ENCODE data around the gene PRKD2. TPM values are rescaled to one million over a fixed set of nuclear protein-coding genes. Genes with fewer than 3 reads are reported as not detected.

Gene PRKD2
- total and polyA plus RNA-seq, 4 donors: 7.3 to 14.4 (median 9.3) TPM

DNA sequence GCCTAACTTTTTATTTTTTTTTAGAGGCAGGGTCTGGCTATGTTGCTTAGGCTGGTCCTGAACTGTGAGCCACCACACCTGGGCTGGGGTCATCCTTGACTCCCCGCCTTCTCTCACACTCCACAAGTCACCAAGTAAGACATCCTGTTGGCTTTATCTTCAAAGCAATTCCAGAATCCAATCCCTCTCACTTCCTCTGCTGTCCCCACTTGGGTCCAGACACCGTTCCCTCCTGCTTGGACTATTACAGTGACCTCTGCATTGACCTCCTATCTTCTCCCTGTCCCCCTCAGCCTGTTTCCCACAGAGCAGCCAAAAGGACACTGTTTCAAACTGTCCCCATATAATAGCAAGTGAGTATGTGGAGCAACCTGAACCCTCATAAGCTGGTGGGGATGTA is 76.3 kb downstream of the PRKD2 start:
- H3K9ac ChIP-seq (ENCODE audit: low read depth in 1 of 2, low read length in 2 of 2): no peak overlapping the region
- H3K9me3 ChIP-seq (ENCODE audit: control insufficient read depth in 4 of 4, low read length in 3 of 4): no peaks in the 10 kb centered on the region
- WGBS: 86% methylated on average over 2 of the region's 2 CpGs
- no peak for TF ChIP-seq RAD21 (IDR thresholded peaks at IDR 0.05)
- no peak for TF ChIP-seq FOXA2 (IDR thresholded peaks at IDR 0.05)
- no peak for TF ChIP-seq RXRA (IDR thresholded peaks at IDR 0.05)
- TF ChIP-seq NR2F2 (IDR thresholded peaks at IDR 0.05): no peak
- peaks cover 0 to 9% (median 3%) of the 10 kb centered on the region in 4 donors for H3K27me3 ChIP-seq (ENCODE audit: control insufficient read depth in 4 of 4, insufficient read depth in 4 of 4, low read length in 3 of 4)
- H3K4me3 ChIP-seq (ENCODE audit: low read depth in 1 of 3, low read length in 3 of 3): no peak overlapping the region
- no peak overlapping the region for H3K27ac ChIP-seq (ENCODE audit: low read depth in 1 of 2, low read length in 2 of 2)
- H3K4me1 ChIP-seq (ENCODE audit: control insufficient read depth in 4 of 4, insufficient read depth in 4 of 4, low read length in 3 of 4): peaks cover 0 to 17% (median 14%) of the 10 kb centered on the region in 4 donors
- DNase-seq (ENCODE audit: low spot score): no peak
- H3K36me3 ChIP-seq (ENCODE audit: control insufficient read depth in 4 of 4, insufficient read depth in 3 of 4, low read depth in 1 of 4, low read length in 3 of 4): no peaks in the 10 kb centered on the region

- H3K4me1 ChIP-seq (ENCODE audit: control insufficient read depth in 4 of 4, insufficient read depth in 4 of 4, low read length in 3 of 4): peaks cover 0 to 17% (median 14%) of the 10 kb centered on the region in 4 donors
- WGBS: 7% methylated on average over 49 of the region's 49 CpGs
- no peak for TF ChIP-seq MAX (IDR thresholded peaks at IDR 0.05)
- TF ChIP-seq YY1 (IDR thresholded peaks at IDR 0.05): no peak
- no peak for TF ChIP-seq HNF4A (conservative IDR thresholded peaks at IDR 0.05)
- no peak for TF ChIP-seq NR2F2 (IDR thresholded peaks at IDR 0.05)
- no peak for TF ChIP-seq GABPA (IDR thresholded peaks at IDR 0.05 in 1 of 2, conservative IDR thresholded peaks at IDR 0.05 in 1 of 2)
- no peak for TF ChIP-seq REST (IDR thresholded peaks at IDR 0.05)
- TF ChIP-seq, protein P1, sequence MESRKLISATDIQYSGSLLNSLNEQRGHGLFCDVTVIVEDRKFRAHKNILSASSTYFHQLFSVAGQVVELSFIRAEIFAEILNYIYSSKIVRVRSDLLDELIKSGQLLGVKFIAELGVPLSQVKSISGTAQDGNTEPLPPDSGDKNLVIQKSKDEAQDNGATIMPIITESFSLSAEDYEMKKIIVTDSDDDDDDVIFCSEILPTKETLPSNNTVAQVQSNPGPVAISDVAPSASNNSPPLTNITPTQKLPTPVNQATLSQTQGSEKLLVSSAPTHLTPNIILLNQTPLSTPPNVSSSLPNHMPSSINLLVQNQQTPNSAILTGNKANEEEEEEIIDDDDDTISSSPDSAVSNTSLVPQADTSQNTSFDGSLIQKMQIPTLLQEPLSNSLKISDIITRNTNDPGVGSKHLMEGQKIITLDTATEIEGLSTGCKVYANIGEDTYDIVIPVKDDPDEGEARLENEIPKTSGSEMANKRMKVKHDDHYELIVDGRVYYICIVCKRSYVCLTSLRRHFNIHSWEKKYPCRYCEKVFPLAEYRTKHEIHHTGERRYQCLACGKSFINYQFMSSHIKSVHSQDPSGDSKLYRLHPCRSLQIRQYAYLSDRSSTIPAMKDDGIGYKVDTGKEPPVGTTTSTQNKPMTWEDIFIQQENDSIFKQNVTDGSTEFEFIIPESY (IDR thresholded peaks at IDR 0.05): no peak
- no peak overlapping the region for H3K9ac ChIP-seq (ENCODE audit: low read depth in 1 of 2, low read length in 2 of 2)
- peaks cover 0 to 9% (median 3%) of the 10 kb centered on the region in 4 donors for H3K27me3 ChIP-seq (ENCODE audit: control insufficient read depth in 4 of 4, insufficient read depth in 4 of 4, low read length in 3 of 4)
- no peak for DNase-seq (ENCODE audit: low spot score)
- peak overlapping the region; percentile 33 to 64 for H3K27ac ChIP-seq (ENCODE audit: low read depth in 1 of 2, low read length in 2 of 2)
- no peaks in the 10 kb centered on the region for H3K36me3 ChIP-seq (ENCODE audit: control insufficient read depth in 4 of 4, insufficient read depth in 3 of 4, low read depth in 1 of 4, low read length in 3 of 4)
- no peaks in the 10 kb centered on the region for H3K9me3 ChIP-seq (ENCODE audit: control insufficient read depth in 4 of 4, low read length in 3 of 4)
- H3K4me3 ChIP-seq (ENCODE audit: low read depth in 1 of 3, low read length in 3 of 3): peak overlapping the region in 1 of 3 donors; percentile 4
These were observed 77.3 kb downstream of the PRKD2 start for GRCh38 chr19:46639358-46640182.

DNA sequence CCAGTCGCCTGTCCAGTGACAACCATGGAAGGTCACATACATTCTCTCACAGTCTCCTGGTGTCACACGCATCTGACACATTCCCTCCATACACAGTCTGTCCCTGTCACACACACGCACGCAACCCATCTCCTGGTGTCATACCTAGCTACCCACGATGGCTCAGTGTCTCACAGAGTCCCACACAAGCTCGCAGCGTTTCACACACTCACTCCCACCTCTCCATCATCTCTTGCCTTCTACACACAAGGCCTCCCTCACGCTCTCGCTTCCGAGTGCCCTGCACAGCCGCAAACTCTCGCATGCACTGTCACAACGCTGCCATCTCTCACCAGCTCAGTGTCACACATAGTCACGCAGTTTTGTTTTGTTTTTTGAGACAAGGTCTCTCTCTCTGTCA is 79.7 kb downstream of the PRKD2 start:
- no peak overlapping the region for H3K27ac ChIP-seq (ENCODE audit: low read depth in 1 of 2, low read length in 2 of 2)
- H3K4me1 ChIP-seq (ENCODE audit: control insufficient read depth in 4 of 4, insufficient read depth in 4 of 4, low read length in 3 of 4): peaks cover 4 to 22% (median 18%) of the 10 kb centered on the region in 4 donors
- H3K4me3 ChIP-seq (ENCODE audit: low read depth in 1 of 3, low read length in 3 of 3): no peak overlapping the region
- peaks cover 0 to 19% (median 3%) of the 10 kb centered on the region in 4 donors for H3K27me3 ChIP-seq (ENCODE audit: control insufficient read depth in 4 of 4, insufficient read depth in 4 of 4, low read length in 3 of 4)
- WGBS: 73% methylated on average over 14 of the region's 14 CpGs
- H3K9me3 ChIP-seq (ENCODE audit: control insufficient read depth in 4 of 4, low read length in 3 of 4): no peaks in the 10 kb centered on the region
- no peak for DNase-seq (ENCODE audit: low spot score)
- no peaks in the 10 kb centered on the region for H3K36me3 ChIP-seq (ENCODE audit: control insufficient read depth in 4 of 4, insufficient read depth in 3 of 4, low read depth in 1 of 4, low read length in 3 of 4)
- H3K9ac ChIP-seq (ENCODE audit: low read depth in 1 of 2, low read length in 2 of 2): no peak overlapping the region
- no peak for TF ChIP-seq HNF4A (conservative IDR thresholded peaks at IDR 0.05)
- TF ChIP-seq, protein P1 (IDR thresholded peaks at IDR 0.05): no peak
- no peak for TF ChIP-seq FOXA1 (IDR thresholded peaks at IDR 0.05)
- TF ChIP-seq NR2F2 (IDR thresholded peaks at IDR 0.05): no peak
- no peak for TF ChIP-seq RXRA (IDR thresholded peaks at IDR 0.05)
- TF ChIP-seq, protein P2, sequence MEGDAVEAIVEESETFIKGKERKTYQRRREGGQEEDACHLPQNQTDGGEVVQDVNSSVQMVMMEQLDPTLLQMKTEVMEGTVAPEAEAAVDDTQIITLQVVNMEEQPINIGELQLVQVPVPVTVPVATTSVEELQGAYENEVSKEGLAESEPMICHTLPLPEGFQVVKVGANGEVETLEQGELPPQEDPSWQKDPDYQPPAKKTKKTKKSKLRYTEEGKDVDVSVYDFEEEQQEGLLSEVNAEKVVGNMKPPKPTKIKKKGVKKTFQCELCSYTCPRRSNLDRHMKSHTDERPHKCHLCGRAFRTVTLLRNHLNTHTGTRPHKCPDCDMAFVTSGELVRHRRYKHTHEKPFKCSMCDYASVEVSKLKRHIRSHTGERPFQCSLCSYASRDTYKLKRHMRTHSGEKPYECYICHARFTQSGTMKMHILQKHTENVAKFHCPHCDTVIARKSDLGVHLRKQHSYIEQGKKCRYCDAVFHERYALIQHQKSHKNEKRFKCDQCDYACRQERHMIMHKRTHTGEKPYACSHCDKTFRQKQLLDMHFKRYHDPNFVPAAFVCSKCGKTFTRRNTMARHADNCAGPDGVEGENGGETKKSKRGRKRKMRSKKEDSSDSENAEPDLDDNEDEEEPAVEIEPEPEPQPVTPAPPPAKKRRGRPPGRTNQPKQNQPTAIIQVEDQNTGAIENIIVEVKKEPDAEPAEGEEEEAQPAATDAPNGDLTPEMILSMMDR (IDR thresholded peaks at IDR 0.05; ENCODE audit: low read depth, low read length, missing input control): no peak
- TF ChIP-seq MAX (IDR thresholded peaks at IDR 0.05): no peak

All from liver (tissue), 9 donors.